Smooth muscle cell (in vitro differentiated cells): ENCODE data around the gene FNBP1L. TPM values are rescaled to one million over a fixed set of nuclear protein-coding genes. Genes with fewer than 3 reads are reported as not detected.

Source experiments
- DNase-seq: peaks from one replicate; lab custom pipeline; 2025; ENCODE audit not compliant: unreplicated experiment; lab: John Stamatoyannopoulos, UW
- H2AFZ ChIP-seq: fragments of 200-600 bp; sonication (generic); 2 replicates; pipeline ENCODE4 v1.6.0; 2016; ENCODE audit warnings: antibody characterized with exemption, low read depth, mild to moderate bottlenecking
- H3F3A ChIP-seq: fragments of 200-600 bp; sonication (generic); 2 replicates; pipeline ENCODE4 v1.6.0; 2017; ENCODE audit warnings: antibody characterized with exemption, low read depth
- H3K27ac ChIP-seq: fragments of 200-600 bp; sonication (generic); 2 replicates; pipeline ENCODE4 v1.5.1; 2016; ENCODE audit warnings: low read depth, mild to moderate bottlenecking
- H3K27me3 ChIP-seq: fragments of 200-600 bp; sonication (generic); 2 replicates; pipeline ENCODE4 v1.6.1; 2016; ENCODE audit warnings: low read depth, mild to moderate bottlenecking
- H3K36me3 ChIP-seq: fragments of 200-600 bp; sonication (generic); 2 replicates; pipeline ENCODE4 v1.5.1; 2016; ENCODE audit warnings: low read depth
- H3K4me1 ChIP-seq: fragments of 200-600 bp; sonication (generic); 2 replicates; pipeline ENCODE4 v1.5.1; 2016; ENCODE audit warnings: low read depth
- H3K4me2 ChIP-seq: fragments of 200-600 bp; sonication (generic); 2 replicates; pipeline ENCODE4 v1.6.0; 2016; ENCODE audit warnings: mild to moderate bottlenecking
- H3K4me3 ChIP-seq: fragments of 200-600 bp; sonication (generic); 2 replicates; pipeline ENCODE4 v1.5.1; 2016; ENCODE audit warnings: mild to moderate bottlenecking
- H3K79me2 ChIP-seq: fragments of 200-600 bp; sonication (generic); 2 replicates; pipeline ENCODE4 v1.6.0; 2016; ENCODE audit warnings: low read depth, mild to moderate bottlenecking
- H3K9ac ChIP-seq: fragments of 200-600 bp; sonication (generic); 2 replicates; pipeline ENCODE4 v1.6.0; 2016; ENCODE audit warnings: low read depth
- H3K9me3 ChIP-seq: fragments of 200-600 bp; sonication (generic); replicated peaks from 2 replicates; pipeline ENCODE4 v1.5.1; 2016; ENCODE audit warnings: low read depth
- H4K20me1 ChIP-seq: fragments of 200-600 bp; sonication (generic); 2 replicates; pipeline ENCODE4 v1.6.0; 2016; ENCODE audit warnings: low read depth
- WGBS: methylation state at CpG from one replicate; pipeline ENCODE4 v1.1.7; 2016; ENCODE audit warnings: low lambda C conversion rate; 5-methylcytosine and 5-hydroxymethylcytosine counted together
- polyA plus RNA-seq: library from polyadenylated mRNA; unstranded; fragments of >200 nt; fragmentation: Nextera tagmentation; extraction: Ambion mirVana; gene quantifications from 2 replicates; pipeline ENCODE4 v1.2.1, GENCODE V29; 2016
- total RNA-seq: library from RNA; depleted of rRNA; stranded (reverse); fragments of >200 nt; gene quantifications from 2 replicates; pipeline ENCODE4 v1.2.3, GENCODE V29; 2014
- TF ChIP-seq, protein P1 (sequence below): fragments of 200-600 bp; sonication (generic); IDR thresholded peaks from 2 replicates; pipeline ENCODE4 v1.5.1; 2017; ENCODE audit warnings: borderline replicate concordance, mild to moderate bottlenecking, antibody characterized with exemption; ENCODE audit not compliant: insufficient read depth, poor library complexity, severe bottlenecking

FNBP1L gene
- total and polyA plus RNA-seq, 2 experiments from 2014 or later, result 18.7 to 60.4 TPM

DNA sequence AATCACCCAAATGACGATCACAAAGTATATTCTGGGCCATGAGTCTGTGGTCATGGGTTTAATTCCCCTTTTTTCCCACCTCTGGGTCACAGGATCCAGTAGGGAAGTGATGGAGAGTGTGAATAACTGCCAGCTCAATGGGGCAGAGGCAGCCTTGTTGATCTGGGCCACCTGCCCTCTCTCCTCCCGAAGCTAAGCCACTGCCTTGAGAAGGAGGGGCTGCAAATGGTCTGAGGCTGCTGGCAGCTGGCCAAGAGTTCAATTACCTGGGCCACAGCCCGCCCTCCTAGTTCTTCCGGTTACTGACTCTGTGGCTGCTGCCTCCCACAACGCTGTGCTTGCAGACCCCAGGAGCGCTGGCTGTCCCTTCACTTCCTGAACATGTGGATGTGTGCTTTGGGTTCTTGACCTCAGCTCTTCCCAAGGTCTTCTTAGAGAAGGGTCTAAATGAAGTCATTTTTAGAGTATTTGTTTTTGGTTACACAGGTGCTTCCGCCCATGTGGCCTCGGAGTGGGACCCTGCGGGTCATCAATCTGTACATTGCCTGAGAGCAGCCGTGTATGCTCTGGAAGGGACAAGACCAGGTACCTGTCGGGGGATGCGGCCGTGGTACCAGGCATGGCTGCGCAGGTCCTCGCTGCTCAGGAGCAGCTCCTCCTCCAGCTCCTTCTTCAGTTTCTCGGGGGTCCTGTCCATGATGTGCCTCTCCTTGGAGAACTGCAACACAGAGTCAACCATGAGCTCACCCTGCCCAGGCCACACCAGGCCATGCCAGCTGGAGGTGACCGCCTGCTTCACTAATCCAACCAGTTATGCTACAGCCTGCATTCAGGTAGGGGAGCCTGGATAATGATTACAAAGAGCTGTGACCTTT is 144.0 kb downstream of the FNBP1L start:
- TF ChIP-seq, protein P1, sequence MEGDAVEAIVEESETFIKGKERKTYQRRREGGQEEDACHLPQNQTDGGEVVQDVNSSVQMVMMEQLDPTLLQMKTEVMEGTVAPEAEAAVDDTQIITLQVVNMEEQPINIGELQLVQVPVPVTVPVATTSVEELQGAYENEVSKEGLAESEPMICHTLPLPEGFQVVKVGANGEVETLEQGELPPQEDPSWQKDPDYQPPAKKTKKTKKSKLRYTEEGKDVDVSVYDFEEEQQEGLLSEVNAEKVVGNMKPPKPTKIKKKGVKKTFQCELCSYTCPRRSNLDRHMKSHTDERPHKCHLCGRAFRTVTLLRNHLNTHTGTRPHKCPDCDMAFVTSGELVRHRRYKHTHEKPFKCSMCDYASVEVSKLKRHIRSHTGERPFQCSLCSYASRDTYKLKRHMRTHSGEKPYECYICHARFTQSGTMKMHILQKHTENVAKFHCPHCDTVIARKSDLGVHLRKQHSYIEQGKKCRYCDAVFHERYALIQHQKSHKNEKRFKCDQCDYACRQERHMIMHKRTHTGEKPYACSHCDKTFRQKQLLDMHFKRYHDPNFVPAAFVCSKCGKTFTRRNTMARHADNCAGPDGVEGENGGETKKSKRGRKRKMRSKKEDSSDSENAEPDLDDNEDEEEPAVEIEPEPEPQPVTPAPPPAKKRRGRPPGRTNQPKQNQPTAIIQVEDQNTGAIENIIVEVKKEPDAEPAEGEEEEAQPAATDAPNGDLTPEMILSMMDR, result no peak
- DNase-seq, result no peak
- H3K27ac ChIP-seq, result peak overlapping the region; percentile 59
- H3K9ac ChIP-seq, result no peak overlapping the region
- 92% methylated on average over 17 of the region's 17 CpGs for WGBS
- H3K4me1 ChIP-seq, result peaks cover 9% of the 10 kb centered on the region
- no peaks in the 10 kb centered on the region for H3K27me3 ChIP-seq
- H3K4me3 ChIP-seq, result no peak overlapping the region
- no peak overlapping the region for H3K4me2 ChIP-seq
- H4K20me1 ChIP-seq, result peaks cover 96% of the 10 kb centered on the region
- H3K9me3 ChIP-seq, result no peaks in the 10 kb centered on the region
- H3K79me2 ChIP-seq, result peaks cover 57% of the 10 kb centered on the region
- H3K36me3 ChIP-seq, result peaks cover 10% of the 10 kb centered on the region
- H2AFZ ChIP-seq, result no peak overlapping the region
- peaks cover 12% of the 10 kb centered on the region for H3F3A ChIP-seq

DNA sequence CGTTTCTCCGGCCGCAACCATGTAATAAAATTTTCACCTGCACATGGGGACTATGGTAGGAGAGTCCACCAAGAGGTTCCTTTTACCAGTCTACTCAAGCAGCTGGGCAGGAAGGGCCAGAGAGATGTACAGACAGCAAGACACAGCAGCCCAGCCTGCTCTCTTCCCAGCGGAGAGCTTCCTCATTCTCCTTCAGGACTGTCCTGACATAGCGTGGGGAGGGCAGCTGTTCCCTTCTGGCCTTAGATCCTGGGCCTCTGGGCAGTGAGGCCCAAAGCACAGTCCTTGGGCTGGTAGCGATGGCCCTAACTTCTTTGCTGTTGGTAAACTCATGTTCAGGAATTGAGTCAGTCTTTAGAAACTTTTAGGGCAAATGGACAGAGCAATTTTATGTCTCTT is 144.6 kb downstream of the FNBP1L start:
- Histone ChIP-seq H3K27ac (peak overlapping the region; percentile 59), H3K79me2 (peaks cover 63% of the 10 kb centered on the region), H3K36me3 (peaks cover 6% of the 10 kb centered on the region), H3K27me3 (no peaks in the 10 kb centered on the region), H3K4me1 (peaks cover 9% of the 10 kb centered on the region), H3K4me2 (no peak overlapping the region), H3K9me3 (no peaks in the 10 kb centered on the region), H2AFZ (no peak overlapping the region), H3K9ac (no peak overlapping the region), H3K4me3 (no peak overlapping the region), H3F3A (peaks cover 12% of the 10 kb centered on the region), H4K20me1 (peaks cover 97% of the 10 kb centered on the region)
- 87% methylated on average over 6 of the region's 6 CpGs for WGBS
- TF ChIP-seq, protein P1, result no peak
- no peak for DNase-seq

DNA sequence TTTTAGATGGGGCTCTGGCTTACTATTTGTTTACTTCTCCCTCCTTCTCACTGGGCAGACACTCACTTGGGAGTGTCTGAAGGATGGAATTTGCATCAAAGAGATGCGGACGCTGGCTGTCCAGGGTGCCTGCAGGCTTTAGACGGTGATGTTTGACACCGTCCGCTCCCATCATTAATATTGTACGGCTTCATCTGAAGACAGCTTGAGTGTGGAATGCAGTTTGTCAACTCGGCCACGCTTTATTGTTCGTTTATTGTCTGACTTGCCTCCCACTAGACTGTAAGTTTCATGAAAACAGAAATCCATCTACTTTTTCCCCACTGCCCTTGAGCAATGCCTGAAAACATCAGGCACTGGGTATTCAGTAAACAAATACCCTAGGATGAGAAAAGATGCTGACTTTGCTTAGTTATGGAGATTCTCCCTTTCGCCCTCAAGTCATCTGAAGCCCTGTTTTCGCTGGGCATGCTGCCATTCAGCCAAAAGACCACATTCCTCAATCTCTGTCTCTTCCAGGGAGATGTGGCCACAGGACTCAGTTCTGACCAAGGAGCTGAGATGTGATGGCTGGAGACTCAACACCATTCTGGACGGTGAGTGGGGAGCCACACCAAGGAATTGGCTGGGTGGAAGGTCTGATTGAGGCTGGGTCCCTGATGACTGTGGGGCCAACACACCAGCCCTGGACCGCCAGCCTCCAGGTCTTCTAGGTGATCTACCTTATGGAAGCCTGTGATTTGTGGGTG is 146.1 kb downstream of the FNBP1L start:
- WGBS, result 60% methylated on average over 13 of the region's 13 CpGs
- Histone ChIP-seq H3K27me3 (no peaks in the 10 kb centered on the region), H3K4me3 (no peak overlapping the region), H2AFZ (no peak overlapping the region), H3K36me3 (peaks cover 6% of the 10 kb centered on the region), H3K9me3 (no peaks in the 10 kb centered on the region), H3K9ac (no peak overlapping the region), H3F3A (peaks cover 12% of the 10 kb centered on the region), H3K4me1 (peaks cover 9% of the 10 kb centered on the region), H4K20me1 (peaks cover 98% of the 10 kb centered on the region), H3K79me2 (peaks cover 71% of the 10 kb centered on the region), H3K27ac (peak overlapping the region; percentile 59), H3K4me2 (peak overlapping the region; percentile 7)
- no peak for DNase-seq
- TF ChIP-seq, protein P1, result no peak
